H9 (cell line): Measurements from ENCODE around the gene ZMYM3. TPM values are rescaled to one million over a fixed set of nuclear protein-coding genes. Genes with fewer than 3 reads are reported as not detected.
A peak's percentile ranks its signal among the peaks of the same experiment; 100 is the strongest.

Experiments
- DNase-seq: peaks from one replicate; pipeline ENCODE4 v3.0.0-alpha.2; 2017
- H2AFZ ChIP-seq: one replicate; pipeline ENCODE4 v1.6.1; 2013; ENCODE audit warnings: mild to moderate bottlenecking, low read length, control low read depth, moderate library complexity
- H2AK5ac ChIP-seq: 2 replicates; pipeline ENCODE4 v1.6.1; 2013; ENCODE audit warnings: low read length, control low read depth, mixed read lengths; ENCODE audit not compliant: insufficient read length
- H2BK120ac ChIP-seq: one replicate; pipeline ENCODE4 v1.6.1; 2013; ENCODE audit warnings: low read depth, mild to moderate bottlenecking, low read length, control low read depth, inconsistent platforms; ENCODE audit not compliant: poor library complexity, severe bottlenecking
- H2BK12ac ChIP-seq: 2 replicates; pipeline ENCODE4 v1.6.1; 2013; ENCODE audit warnings: low read length, control low read depth, mixed read lengths, low read depth; ENCODE audit not compliant: insufficient read length
- H2BK15ac ChIP-seq: 2 replicates; pipeline ENCODE4 v1.6.1; 2013; ENCODE audit warnings: low read depth, low read length, control low read depth
- H2BK20ac ChIP-seq: one replicate; pipeline ENCODE4 v1.6.1; 2013; ENCODE audit warnings: low read depth, mild to moderate bottlenecking, low read length, control low read depth, inconsistent platforms; ENCODE audit not compliant: poor library complexity, severe bottlenecking
- H2BK5ac ChIP-seq: 2 replicates; pipeline ENCODE4 v1.6.1; 2013; ENCODE audit warnings: low read length, control low read depth, mixed read lengths; ENCODE audit not compliant: insufficient read length
- H3K14ac ChIP-seq: 2 replicates; pipeline ENCODE4 v1.6.1; 2013; ENCODE audit warnings: low read length, control low read depth; ENCODE audit not compliant: insufficient read depth
- H3K18ac ChIP-seq: 2 replicates; pipeline ENCODE4 v1.6.1; 2013; ENCODE audit warnings: low read depth, mild to moderate bottlenecking, mixed read lengths, low read length, control low read depth; ENCODE audit not compliant: insufficient read length
- H3K23ac ChIP-seq: 2 replicates; pipeline ENCODE4 v1.6.1; 2013; ENCODE audit warnings: low read length, control low read depth, mixed read lengths, low read depth; ENCODE audit not compliant: insufficient read length
- H3K23me2 ChIP-seq: 2 replicates; pipeline ENCODE4 v1.6.1; 2013; ENCODE audit warnings: low read depth, mild to moderate bottlenecking, mixed read lengths, low read length, control low read depth; ENCODE audit not compliant: insufficient read length, poor library complexity, severe bottlenecking
- H3K27ac ChIP-seq: 2 replicates; pipeline ENCODE4 v1.5.1; 2013; ENCODE audit warnings: low read length, control low read depth, mixed read lengths, low read depth; ENCODE audit not compliant: insufficient read length
- H3K27me3 ChIP-seq: 2 replicates; pipeline ENCODE4 v1.6.1; 2013; ENCODE audit warnings: low read length, control low read depth, inconsistent platforms; ENCODE audit not compliant: insufficient read depth
- H3K4ac ChIP-seq: 2 replicates; pipeline ENCODE4 v1.6.1; 2013; ENCODE audit warnings: low read depth, mild to moderate bottlenecking, control low read depth, inconsistent platforms, low read length, moderate library complexity
- H3K4me1 ChIP-seq: 2 replicates; pipeline ENCODE4 v1.6.1; 2013; ENCODE audit warnings: low read length, control low read depth, inconsistent platforms; ENCODE audit not compliant: insufficient read depth
- H3K4me2 ChIP-seq: 2 replicates; pipeline ENCODE4 v1.6.1; 2013; ENCODE audit warnings: low read length, control low read depth, mixed read lengths; ENCODE audit not compliant: insufficient read length, insufficient read depth
- H3K56ac ChIP-seq: 2 replicates; pipeline ENCODE4 v1.6.1; 2013; ENCODE audit warnings: low read depth, mild to moderate bottlenecking, mixed read lengths, low read length, control low read depth; ENCODE audit not compliant: insufficient read length
- H3K79me1 ChIP-seq: 2 replicates; pipeline ENCODE4 v1.6.1; 2013; ENCODE audit warnings: low read depth, mild to moderate bottlenecking, moderate library complexity, low read length, control low read depth, inconsistent platforms; ENCODE audit not compliant: insufficient read depth, poor library complexity, severe bottlenecking
- H3K79me2 ChIP-seq: 2 replicates; pipeline ENCODE4 v1.6.1; 2013; ENCODE audit warnings: low read length, control low read depth, inconsistent platforms; ENCODE audit not compliant: insufficient read depth
- H3K9ac ChIP-seq: 2 replicates; pipeline ENCODE4 v1.6.1; 2013; ENCODE audit warnings: low read length, control low read depth, mixed read lengths; ENCODE audit not compliant: insufficient read length; ENCODE audit errors: extremely low read depth
- H3K9me3 ChIP-seq: one replicate; pipeline ENCODE4 v1.6.1; 2013; ENCODE audit warnings: low read depth, low read length, inconsistent platforms; ENCODE audit not compliant: control insufficient read depth
- H3T11ph ChIP-seq: one replicate; pipeline ENCODE4 v1.6.1; 2013; ENCODE audit warnings: mild to moderate bottlenecking, low read length, control low read depth, inconsistent platforms
- H4K20me1 ChIP-seq: one replicate; pipeline ENCODE4 v1.6.1; 2013; ENCODE audit not compliant: control insufficient read depth, insufficient read length, insufficient read depth
- H4K5ac ChIP-seq: 2 replicates; pipeline ENCODE4 v1.6.1; 2013; ENCODE audit warnings: low read depth, mild to moderate bottlenecking, mixed read lengths, low read length, control low read depth; ENCODE audit not compliant: insufficient read length
- H4K8ac ChIP-seq: replicated peaks from 2 replicates; pipeline ENCODE4 v1.6.1; 2013; ENCODE audit warnings: low read length, control low read depth, mixed read lengths, low read depth; ENCODE audit not compliant: insufficient read length
- H4K91ac ChIP-seq: 2 replicates; pipeline ENCODE4 v1.6.1; 2013; ENCODE audit warnings: low read depth, mild to moderate bottlenecking, moderate library complexity, mixed read lengths, low read length, control low read depth; ENCODE audit not compliant: insufficient read length
- H3K27ac Mint-ChIP-seq, 3 experiments: 2 replicates in 2 of 3; 3 replicates in 1 of 3; pipeline ENCODE4 v1.8.0; 2020 to 2021; ENCODE audit warnings: mixed read lengths in 3 of 3, mild to moderate bottlenecking in 1 of 3, moderate library complexity in 1 of 3
- H3K27me3 Mint-ChIP-seq: 2 replicates; pipeline ENCODE4 v1.8.0; 2021; ENCODE audit warnings: low read depth, mild to moderate bottlenecking, moderate library complexity, mixed read lengths
- H3K36me3 Mint-ChIP-seq, 3 experiments: 2 replicates in 2 of 3; 3 replicates in 1 of 3; pipeline ENCODE4 v1.8.0; 2020 to 2021; ENCODE audit warnings: low read depth in 3 of 3, mixed read lengths in 3 of 3; ENCODE audit not compliant: insufficient read depth in 1 of 3
- H3K4me1 Mint-ChIP-seq, 2 experiments: 2 replicates each; pipeline ENCODE4 v1.8.0; 2020; ENCODE audit warnings: mixed read lengths in 2 of 2
- H3K4me3 Mint-ChIP-seq, 2 experiments: 2 replicates in 1 of 2; 3 replicates in 1 of 2; pipeline ENCODE4 v1.8.0; 2020 to 2021; ENCODE audit warnings: mild to moderate bottlenecking in 2 of 2, mixed read lengths in 2 of 2, moderate library complexity in 1 of 2
- H3K9me3 Mint-ChIP-seq, 2 experiments: 2 replicates in 1 of 2; 3 replicates in 1 of 2; pipeline ENCODE4 v1.8.0; 2020; ENCODE audit warnings: mild to moderate bottlenecking in 2 of 2, mixed read lengths in 2 of 2, moderate library complexity in 1 of 2
- total RNA-seq: library from RNA; stranded (reverse); gene quantifications from 2 replicates; pipeline ENCODE4 v1.2.1, GENCODE V29; 2021
- TF ChIP-seq, protein P1 (sequence below): fragments of 200-600 bp; sonication (generic); conservative IDR thresholded peaks from 3 replicates; pipeline ENCODE4 v1.8.0; 2021; ENCODE audit warnings: antibody characterized with exemption, mild to moderate bottlenecking

The ZMYM3 gene
- total RNA-seq, 1 experiment from 2014 or later = 86.5 TPM

DNA sequence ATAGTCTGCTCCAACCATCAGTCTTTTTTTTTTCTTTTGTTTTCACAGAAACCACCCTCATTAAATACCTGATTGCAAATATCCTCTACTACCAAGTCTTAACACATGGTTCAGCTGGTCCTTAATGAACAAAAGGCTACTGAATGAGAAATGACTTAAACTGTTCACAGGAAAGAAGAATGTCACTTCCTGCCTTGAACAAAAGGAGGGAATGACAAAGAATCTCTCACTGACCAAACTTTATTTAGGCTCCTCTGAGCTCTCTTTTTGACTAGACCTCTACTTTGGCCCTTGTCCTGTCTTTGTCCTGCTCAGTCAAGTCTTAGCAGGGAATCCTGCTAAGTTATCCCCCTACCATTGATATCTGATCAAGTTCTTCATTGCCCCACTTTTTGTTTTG, 62.7 kb downstream of the ZMYM3 start:
- H2BK20ac ChIP-seq = no peak overlapping the region
- peaks cover 11% of the 10 kb centered on the region for H3K9me3 ChIP-seq
- no peak overlapping the region for H4K91ac ChIP-seq
- H3K14ac ChIP-seq = no peak overlapping the region
- H3K36me3 Mint-ChIP-seq = peaks cover 0 to 5% (median 2%) of the 10 kb centered on the region in 3 experiments; a peak in 3 of 7 replicates
- H4K5ac ChIP-seq = no peak overlapping the region
- H2BK15ac ChIP-seq = no peak overlapping the region
- H3K18ac ChIP-seq = no peak overlapping the region
- no peak overlapping the region for H3K4me2 ChIP-seq
- no peak overlapping the region for H4K8ac ChIP-seq
- peak overlapping the region; percentile 33 to 88 (median 75); a peak in 4 of 7 replicates for H3K27ac Mint-ChIP-seq
- no peak overlapping the region for H2BK120ac ChIP-seq
- TF ChIP-seq, protein P1, sequence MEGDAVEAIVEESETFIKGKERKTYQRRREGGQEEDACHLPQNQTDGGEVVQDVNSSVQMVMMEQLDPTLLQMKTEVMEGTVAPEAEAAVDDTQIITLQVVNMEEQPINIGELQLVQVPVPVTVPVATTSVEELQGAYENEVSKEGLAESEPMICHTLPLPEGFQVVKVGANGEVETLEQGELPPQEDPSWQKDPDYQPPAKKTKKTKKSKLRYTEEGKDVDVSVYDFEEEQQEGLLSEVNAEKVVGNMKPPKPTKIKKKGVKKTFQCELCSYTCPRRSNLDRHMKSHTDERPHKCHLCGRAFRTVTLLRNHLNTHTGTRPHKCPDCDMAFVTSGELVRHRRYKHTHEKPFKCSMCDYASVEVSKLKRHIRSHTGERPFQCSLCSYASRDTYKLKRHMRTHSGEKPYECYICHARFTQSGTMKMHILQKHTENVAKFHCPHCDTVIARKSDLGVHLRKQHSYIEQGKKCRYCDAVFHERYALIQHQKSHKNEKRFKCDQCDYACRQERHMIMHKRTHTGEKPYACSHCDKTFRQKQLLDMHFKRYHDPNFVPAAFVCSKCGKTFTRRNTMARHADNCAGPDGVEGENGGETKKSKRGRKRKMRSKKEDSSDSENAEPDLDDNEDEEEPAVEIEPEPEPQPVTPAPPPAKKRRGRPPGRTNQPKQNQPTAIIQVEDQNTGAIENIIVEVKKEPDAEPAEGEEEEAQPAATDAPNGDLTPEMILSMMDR = no peak
- DNase-seq = no peak
- no peak overlapping the region for H2BK5ac ChIP-seq
- H3K4ac ChIP-seq = no peak overlapping the region
- no peak overlapping the region for H2BK12ac ChIP-seq
- no peak overlapping the region for H3T11ph ChIP-seq
- no peak overlapping the region for H3K9ac ChIP-seq
- peak overlapping the region; percentile 63 for H3K27ac ChIP-seq
- H3K23ac ChIP-seq = no peak overlapping the region
- no peaks in the 10 kb centered on the region for H3K79me1 ChIP-seq
- H3K56ac ChIP-seq = no peak overlapping the region
- no peak overlapping the region for H3K4me3 Mint-ChIP-seq
- peaks cover 47 to 53% of the 10 kb centered on the region in 2 experiments for H3K9me3 Mint-ChIP-seq
- H3K27me3 ChIP-seq = no peaks in the 10 kb centered on the region
- H2AFZ ChIP-seq = no peak overlapping the region
- H4K20me1 ChIP-seq = no peaks in the 10 kb centered on the region
- H3K27me3 Mint-ChIP-seq = no peaks in the 10 kb centered on the region
- peaks cover 16 to 17% of the 10 kb centered on the region in 2 experiments for H3K4me1 Mint-ChIP-seq
- H2AK5ac ChIP-seq = no peak overlapping the region
- no peaks in the 10 kb centered on the region for H3K23me2 ChIP-seq
- H3K4me1 ChIP-seq = no peaks in the 10 kb centered on the region
- no peaks in the 10 kb centered on the region for H3K79me2 ChIP-seq

Other genes starting within 250 kb of the ZMYM3 start
- gene SNX12, start 185.8 kb downstream of the ZMYM3 start, total RNA-seq = 69.1 and 69.7 TPM in 2 replicates
- 17.7 TPM in 2 replicates for gene FOXO4, start 158.3 kb downstream of the ZMYM3 start, total RNA-seq
- gene CXorf65, start 147.4 kb downstream of the ZMYM3 start, total RNA-seq = not detected in 2 replicates
- not detected in 2 replicates for gene IL2RG, start 142.6 kb downstream of the ZMYM3 start, total RNA-seq
- gene MED12, start 135.5 kb downstream of the ZMYM3 start, total RNA-seq = 30.8 and 33.0 TPM in 2 replicates
- 3.5 and 3.6 TPM in 2 replicates for gene NLGN3, start 109.3 kb downstream of the ZMYM3 start, total RNA-seq
- gene GJB1, start 30.9 kb downstream of the ZMYM3 start, total RNA-seq = not detected in 2 replicates
- gene NONO, start 29.5 kb upstream of the ZMYM3 start, total RNA-seq = 703 and 707 TPM in 2 replicates
- gene ITGB1BP2, start 47.6 kb upstream of the ZMYM3 start, total RNA-seq = 3.7 and 5.0 TPM in 2 replicates
- 30.7 and 32.2 TPM in 2 replicates for gene TAF1, start 112.2 kb upstream of the ZMYM3 start, total RNA-seq